Activated T-cell treated with anti-CD3 and anti-CD28 coated beads, Interleukin-2, amount 50 U/mL, for 4 hours (primary cell): ENCODE data around the gene SH3PXD2A. TPM values are rescaled to one million over a fixed set of nuclear protein-coding genes. Genes with fewer than 3 reads are reported as not detected.
"Not testable (repeated sequence)": the region's sequence is repeated elsewhere in the genome, so short reads cannot be mapped to it uniquely, and the experiment has no call there.

Source experiments
- ATAC-seq, 2 donors: fragments of 200-7000 bp; cut with Tn5 transposase; one replicate each; pipeline ENCODE4 v1.10.0; 2021
- DNase-seq: peaks from one replicate; pipeline ENCODE4 v3.0.0-alpha.2; 2020
- H3K27me3 Mint-ChIP-seq: one replicate; pipeline ENCODE4 v1.8.0; 2021; ENCODE audit warnings: low read depth, mixed read lengths
- H3K36me3 Mint-ChIP-seq: one replicate; pipeline ENCODE4 v1.8.0; 2022; ENCODE audit warnings: mixed read lengths; ENCODE audit not compliant: insufficient read depth
- H3K4me1 Mint-ChIP-seq: one replicate; pipeline ENCODE4 v1.8.0; 2021; ENCODE audit warnings: low read depth, mixed read lengths
- H3K4me3 Mint-ChIP-seq: one replicate; pipeline ENCODE4 v1.8.0; 2021; ENCODE audit warnings: mild to moderate bottlenecking, moderate library complexity, mixed read lengths
- H3K9me3 Mint-ChIP-seq: one replicate; pipeline ENCODE4 v1.8.0; 2021; ENCODE audit warnings: mixed read lengths
- total RNA-seq, 3 donors: library from RNA; stranded (reverse); gene quantifications; one replicate each; pipeline ENCODE4 v1.2.1, GENCODE V29; 2021

Gene SH3PXD2A
- total RNA-seq, 3 donors from 2014 or later, result 2.4 to 2.8 (median 2.4) TPM

DNA sequence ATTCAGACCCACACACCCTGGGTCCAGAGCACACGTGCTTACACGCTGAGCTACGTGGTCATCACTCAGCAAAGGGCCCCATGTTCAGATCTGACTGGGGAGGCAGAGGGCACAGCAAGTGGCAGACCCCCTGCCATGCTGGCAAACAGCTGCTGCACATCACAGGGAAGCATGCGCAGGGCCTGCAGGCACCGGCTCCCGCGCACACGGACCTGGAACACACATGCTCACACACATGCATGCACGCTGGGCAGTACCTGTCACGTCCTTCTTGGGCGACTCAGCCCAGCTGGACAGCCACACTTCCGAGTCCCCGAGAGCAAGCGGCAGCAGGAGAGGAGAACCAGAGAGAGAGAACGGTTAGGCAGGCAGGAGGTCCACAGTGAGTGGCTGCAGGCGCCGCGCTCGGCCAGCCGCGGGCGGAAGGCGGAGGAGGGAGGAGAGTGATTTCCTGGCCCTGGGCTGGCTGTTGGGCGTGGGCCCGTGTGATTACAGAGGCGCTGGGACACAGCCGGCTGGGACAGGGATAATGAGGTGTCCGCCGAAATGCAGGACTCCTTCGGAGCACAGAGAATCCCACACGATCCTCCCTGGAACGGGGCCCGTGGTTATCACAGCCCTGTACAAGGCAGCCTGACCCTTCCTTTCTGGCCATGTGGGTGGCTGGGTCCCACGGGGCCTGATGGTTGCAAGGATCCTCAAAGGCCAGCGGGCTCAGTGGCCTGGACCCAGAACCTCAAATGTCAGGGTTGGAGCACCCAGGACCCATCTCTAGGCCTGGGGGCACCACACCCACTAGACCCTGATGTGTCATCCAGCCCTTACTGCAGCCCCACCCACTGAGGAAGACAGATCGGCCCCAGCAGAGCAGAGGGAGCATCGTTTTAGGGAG lies 186.8 kb downstream of the SH3PXD2A start:
- DNase-seq (no peak), ATAC-seq (peak; percentile 60 to 66)
- Mint-ChIP-seq H3K9me3 (no peaks in the 10 kb centered on the region), H3K36me3 (peaks cover 2% of the 10 kb centered on the region), H3K4me3 (peak overlapping the region; percentile 53), H3K4me1 (peaks cover 22% of the 10 kb centered on the region), H3K27me3 (no peaks in the 10 kb centered on the region)

DNA sequence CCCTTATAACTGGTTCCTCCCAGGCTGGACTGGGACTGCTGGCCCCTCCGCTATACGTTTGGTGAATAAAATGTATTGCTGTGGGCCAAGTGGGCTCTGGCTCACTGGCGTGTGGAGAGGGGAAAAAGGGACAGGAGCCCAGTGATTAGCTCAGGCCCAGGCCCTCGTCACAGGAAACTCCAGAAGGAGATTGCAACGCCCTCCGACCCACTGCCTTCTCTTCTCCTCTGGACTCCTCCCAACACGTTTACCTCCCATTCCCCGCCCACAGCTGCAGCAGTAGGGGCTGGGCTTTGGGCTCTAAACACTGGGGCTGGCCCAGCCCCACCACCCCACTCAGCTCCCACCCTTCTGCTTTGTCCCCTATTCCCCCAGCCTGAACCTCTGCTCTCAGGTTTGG lies 188.0 kb downstream of the SH3PXD2A start:
- ATAC-seq (no peak), DNase-seq (no peak)
- peaks cover 2% of the 10 kb centered on the region for H3K36me3 Mint-ChIP-seq
- no peak overlapping the region for H3K4me3 Mint-ChIP-seq
- H3K9me3 Mint-ChIP-seq, result no peaks in the 10 kb centered on the region
- H3K4me1 Mint-ChIP-seq, result peaks cover 25% of the 10 kb centered on the region
- no peaks in the 10 kb centered on the region for H3K27me3 Mint-ChIP-seq

DNA sequence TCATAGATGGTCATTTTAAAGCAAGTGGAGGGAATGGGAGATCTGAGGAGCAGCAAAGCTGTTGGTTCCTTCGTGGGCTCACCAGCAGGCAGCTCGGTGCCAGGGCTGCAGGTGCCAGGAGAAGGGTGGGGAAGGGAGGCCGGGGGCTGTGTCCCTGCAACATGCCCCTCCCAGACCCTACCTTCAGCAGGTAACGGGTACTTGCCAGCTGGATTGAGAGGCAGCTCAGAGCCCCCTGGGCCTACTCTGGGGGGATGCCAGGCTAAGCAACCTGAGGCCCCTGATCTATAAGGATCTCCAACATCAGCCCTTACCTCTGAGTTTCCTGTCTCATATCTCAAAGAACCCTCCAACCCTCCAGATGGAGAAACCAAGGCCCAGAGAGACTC lies 188.6 kb downstream of the SH3PXD2A start:
- Mint-ChIP-seq H3K9me3 (no peaks in the 10 kb centered on the region), H3K4me1 (peaks cover 25% of the 10 kb centered on the region), H3K36me3 (peaks cover 2% of the 10 kb centered on the region), H3K4me3 (no peak overlapping the region), H3K27me3 (no peaks in the 10 kb centered on the region)
- DNase-seq (no peak), ATAC-seq (no peak)

DNA sequence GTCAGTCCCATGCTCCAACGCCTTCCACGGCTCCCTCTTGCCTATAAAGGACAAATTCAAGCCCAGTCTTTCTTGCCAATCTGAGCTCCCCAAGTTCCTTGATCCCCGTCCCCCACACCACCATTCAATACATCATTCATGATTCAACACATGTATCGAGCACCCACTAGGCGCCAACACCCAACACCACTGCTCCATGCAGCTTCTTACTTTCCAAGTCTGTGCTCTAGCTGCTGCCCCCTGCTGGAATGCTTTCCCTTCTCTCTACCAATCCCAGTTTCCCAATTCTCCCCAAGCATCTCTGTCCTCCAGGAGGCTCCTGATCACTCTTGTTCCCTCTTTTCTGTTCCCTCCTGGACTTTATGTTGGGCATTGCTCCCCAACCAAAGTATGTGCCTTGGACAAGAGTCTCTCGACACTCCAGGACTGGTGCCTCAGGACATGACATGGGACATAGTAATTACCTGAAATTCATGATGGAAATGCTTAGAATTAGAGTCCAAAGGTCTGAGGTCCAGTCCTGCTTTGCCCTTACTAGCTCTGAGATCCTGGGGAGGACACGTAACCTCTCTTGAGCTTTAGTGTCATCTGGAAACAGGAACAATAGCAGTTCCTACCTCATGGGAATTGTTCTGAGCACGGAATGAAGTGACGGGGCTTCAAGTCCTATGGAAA lies 189.2 kb downstream of the SH3PXD2A start:
- H3K36me3 Mint-ChIP-seq, result peaks cover 2% of the 10 kb centered on the region
- no peaks in the 10 kb centered on the region for H3K9me3 Mint-ChIP-seq
- no peak overlapping the region for H3K4me3 Mint-ChIP-seq
- H3K4me1 Mint-ChIP-seq, result peaks cover 25% of the 10 kb centered on the region
- no peaks in the 10 kb centered on the region for H3K27me3 Mint-ChIP-seq
- DNase-seq, result no peak
- no peak for ATAC-seq

DNA sequence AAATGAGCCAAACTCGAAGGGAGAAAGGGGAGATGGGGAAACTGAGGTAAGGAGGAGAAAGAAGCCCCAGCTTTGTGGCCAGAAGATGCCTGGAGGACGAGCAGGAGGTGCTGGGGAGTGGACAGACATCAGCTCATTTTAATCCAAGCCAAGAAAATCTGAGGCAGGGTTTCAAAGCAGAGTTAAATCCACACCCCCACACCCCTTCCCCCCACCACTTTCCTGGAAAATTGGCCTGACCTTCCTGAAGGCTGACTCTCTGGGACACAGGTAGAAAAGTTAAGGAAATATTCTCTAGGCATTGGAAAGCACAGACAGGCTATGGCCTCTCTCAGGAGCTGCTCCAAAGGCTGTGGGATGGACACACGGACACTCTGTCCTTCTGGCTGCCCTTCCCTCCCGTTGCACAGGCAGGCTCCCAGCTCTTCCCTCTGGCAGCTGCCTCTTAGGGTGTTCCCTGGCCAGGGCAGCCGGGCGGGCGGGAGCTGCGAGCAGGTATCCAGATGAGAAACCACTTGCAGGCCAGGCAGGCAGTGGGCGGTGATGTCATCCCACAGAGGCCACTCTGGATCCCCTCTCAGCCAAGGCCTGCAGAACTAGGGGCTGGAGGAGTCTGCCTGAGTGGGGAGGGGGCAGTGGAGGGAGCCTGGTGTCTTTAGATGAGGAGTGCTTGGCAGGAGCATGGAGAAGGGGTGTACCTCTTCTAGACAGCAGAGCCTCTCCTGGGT lies 190.1 kb downstream of the SH3PXD2A start:
- H3K36me3 Mint-ChIP-seq, result peaks cover 2% of the 10 kb centered on the region
- no peaks in the 10 kb centered on the region for H3K9me3 Mint-ChIP-seq
- DNase-seq, result no peak
- H3K4me3 Mint-ChIP-seq, result no peak overlapping the region
- no peak for ATAC-seq
- no peaks in the 10 kb centered on the region for H3K27me3 Mint-ChIP-seq
- H3K4me1 Mint-ChIP-seq, result peaks cover 30% of the 10 kb centered on the region

DNA sequence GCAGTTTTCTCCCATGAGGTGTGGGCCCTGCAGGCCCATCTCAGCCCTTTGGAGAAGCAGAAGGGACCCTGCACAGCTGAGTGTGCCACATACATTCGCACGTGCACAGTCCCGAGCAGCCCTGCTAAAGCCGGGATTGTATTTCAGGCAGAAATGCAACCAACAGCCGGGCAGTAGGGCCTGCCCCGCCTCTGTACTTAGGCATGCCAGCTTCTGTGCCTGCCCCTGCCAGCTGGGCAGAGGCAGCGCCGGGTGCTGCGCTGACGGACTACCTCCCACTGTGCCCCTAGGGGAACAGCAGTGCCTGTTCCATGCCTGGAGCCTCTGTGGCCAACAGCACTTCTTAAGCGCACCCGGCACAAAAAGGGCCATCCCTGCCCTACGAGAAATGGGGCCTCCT lies 191.6 kb downstream of the SH3PXD2A start:
- Mint-ChIP-seq H3K4me3 (no peak overlapping the region), H3K36me3 (peaks cover 2% of the 10 kb centered on the region), H3K4me1 (peaks cover 25% of the 10 kb centered on the region), H3K27me3 (no peaks in the 10 kb centered on the region), H3K9me3 (no peaks in the 10 kb centered on the region)
- no peak for DNase-seq
- no peak for ATAC-seq

DNA sequence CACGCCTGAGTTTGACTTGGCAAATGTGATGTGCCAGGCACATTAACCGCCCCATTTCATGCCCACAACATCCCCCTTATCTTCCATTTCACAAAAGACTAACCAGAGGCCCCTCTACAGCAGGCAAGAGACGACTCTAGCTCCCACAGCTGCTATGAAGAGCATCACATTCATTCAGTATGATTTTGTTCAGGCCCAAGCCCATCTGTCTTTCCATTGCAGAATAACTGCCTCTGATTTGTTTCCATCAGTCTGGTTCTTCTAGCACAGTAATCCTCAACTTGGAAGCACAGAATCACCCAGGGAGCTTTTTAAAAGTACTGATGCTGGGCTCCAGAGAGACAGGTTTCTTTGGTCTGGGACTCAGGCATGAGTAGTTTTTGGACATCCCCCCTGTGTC lies 192.1 kb downstream of the SH3PXD2A start:
- H3K4me1 Mint-ChIP-seq, result peaks cover 20% of the 10 kb centered on the region
- DNase-seq, result no peak
- H3K27me3 Mint-ChIP-seq, result no peaks in the 10 kb centered on the region
- no peak for ATAC-seq
- H3K36me3 Mint-ChIP-seq, result peaks cover 5% of the 10 kb centered on the region
- H3K4me3 Mint-ChIP-seq, result no peak overlapping the region
- no peaks in the 10 kb centered on the region for H3K9me3 Mint-ChIP-seq

DNA sequence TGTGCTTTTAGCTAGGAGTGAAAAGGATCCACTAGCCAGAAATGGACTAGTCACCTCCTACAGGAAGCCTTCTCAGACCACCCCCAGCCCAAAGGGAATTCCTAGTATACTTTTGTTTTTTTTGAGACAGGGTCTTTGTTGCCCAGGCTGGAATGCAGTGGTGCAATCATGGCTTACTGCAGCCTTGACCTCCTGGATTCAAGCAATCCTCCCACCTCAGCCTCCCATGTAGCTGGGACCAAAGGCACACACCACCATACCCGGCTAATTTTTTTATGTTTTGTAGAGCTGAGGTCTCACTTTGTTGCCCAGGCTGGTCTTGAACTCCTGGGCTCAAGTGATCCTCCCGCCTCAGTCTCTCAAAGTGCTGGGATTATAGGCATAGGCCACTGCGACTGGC lies 192.7 kb downstream of the SH3PXD2A start:
- ATAC-seq, H3K4me3 Mint-ChIP-seq, H3K9me3 Mint-ChIP-seq, DNase-seq, H3K36me3 Mint-ChIP-seq, H3K27me3 Mint-ChIP-seq: not testable (repeated sequence)
- H3K4me1 Mint-ChIP-seq, result peaks cover 18% of the 10 kb centered on the region

DNA sequence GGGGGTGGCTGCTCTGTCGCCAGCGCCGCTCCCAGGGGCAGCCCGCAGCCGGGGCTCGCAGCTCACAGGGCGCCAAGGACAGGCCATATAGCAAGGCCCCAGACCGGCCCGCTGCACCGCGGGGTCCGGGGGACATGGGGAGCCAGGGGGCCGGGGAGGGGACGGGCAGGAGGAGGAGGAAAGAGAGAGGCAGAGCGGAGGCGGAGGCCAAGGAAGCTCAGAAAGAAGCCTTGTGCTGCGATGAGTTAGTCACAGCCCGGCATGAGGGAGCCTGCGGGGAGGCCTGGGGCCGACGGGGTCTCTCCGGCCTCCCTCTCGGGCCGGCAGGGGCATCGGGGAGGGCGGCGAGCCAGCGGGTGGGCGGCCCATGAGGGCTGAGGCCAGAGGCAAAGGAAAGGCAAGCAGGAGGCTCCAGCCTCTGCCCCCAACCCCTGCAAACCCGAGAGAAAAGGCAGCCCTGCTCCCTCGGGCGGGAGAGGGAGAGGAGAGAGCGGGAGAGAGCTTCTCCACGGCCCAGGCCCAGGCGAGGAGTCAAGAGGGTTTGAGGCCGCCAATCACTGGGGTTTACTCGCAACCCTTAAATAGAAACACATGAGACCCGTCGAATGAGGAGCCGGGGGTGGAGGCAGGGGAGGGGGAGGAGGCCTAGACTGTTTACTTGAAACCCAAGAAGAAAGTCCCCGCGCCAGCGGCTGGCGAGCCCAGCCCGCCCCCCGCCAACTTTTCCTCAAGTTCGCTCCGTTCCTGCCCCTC lies 194.0 kb downstream of the SH3PXD2A start:
- ATAC-seq (peak; percentile 43 to 59), DNase-seq (peak; percentile 41)
- Mint-ChIP-seq H3K27me3 (no peaks in the 10 kb centered on the region), H3K36me3 (peaks cover 9% of the 10 kb centered on the region), H3K4me1 (peaks cover 18% of the 10 kb centered on the region), H3K9me3 (peaks cover 4% of the 10 kb centered on the region), H3K4me3 (peak overlapping the region; percentile 88)

DNA sequence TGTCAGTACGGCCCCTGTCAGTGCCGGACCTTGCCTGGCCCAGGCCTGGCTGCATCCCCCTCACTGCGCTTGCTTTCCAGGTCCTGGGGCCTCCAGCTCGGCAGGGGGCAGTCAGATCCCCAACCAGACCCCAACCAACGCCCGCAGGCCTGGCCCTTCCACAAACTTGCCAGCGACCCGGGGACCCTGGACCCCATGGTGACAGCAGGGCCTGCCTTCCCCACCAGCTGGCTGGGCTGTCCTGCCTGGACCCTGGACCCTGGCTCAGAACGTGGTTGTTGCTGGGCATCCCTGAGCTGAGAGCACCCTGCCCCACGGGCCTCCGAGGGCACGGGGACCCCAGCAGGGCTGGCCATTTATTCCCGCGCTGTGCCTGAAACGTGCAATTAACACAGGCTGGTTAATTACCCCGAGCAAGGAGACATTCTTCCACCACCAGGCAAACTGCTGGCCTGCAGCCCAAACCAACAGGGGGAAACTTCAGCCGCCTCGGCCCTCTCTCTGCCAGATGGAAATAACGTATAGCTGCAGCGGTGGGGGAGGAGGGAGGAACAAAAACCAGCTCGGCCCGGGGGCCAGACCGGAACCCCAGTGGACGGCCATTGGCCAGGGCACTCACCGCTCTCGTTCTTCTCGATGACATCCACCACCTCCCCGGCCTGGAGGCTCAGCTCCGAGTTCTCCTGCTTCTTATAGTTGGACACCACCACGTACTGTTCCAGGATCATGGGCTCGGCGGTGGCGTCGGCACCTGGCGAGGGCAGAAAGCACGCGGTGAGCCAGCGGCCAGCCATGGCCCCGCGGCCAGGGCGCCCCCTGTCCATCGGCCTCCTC lies 194.8 kb downstream of the SH3PXD2A start:
- Mint-ChIP-seq H3K36me3 (peaks cover 9% of the 10 kb centered on the region), H3K27me3 (no peaks in the 10 kb centered on the region), H3K4me1 (peaks cover 17% of the 10 kb centered on the region), H3K4me3 (peak overlapping the region; percentile 88), H3K9me3 (peaks cover 4% of the 10 kb centered on the region)
- DNase-seq (no peak), ATAC-seq (peak; percentile 13 to 14)

DNA sequence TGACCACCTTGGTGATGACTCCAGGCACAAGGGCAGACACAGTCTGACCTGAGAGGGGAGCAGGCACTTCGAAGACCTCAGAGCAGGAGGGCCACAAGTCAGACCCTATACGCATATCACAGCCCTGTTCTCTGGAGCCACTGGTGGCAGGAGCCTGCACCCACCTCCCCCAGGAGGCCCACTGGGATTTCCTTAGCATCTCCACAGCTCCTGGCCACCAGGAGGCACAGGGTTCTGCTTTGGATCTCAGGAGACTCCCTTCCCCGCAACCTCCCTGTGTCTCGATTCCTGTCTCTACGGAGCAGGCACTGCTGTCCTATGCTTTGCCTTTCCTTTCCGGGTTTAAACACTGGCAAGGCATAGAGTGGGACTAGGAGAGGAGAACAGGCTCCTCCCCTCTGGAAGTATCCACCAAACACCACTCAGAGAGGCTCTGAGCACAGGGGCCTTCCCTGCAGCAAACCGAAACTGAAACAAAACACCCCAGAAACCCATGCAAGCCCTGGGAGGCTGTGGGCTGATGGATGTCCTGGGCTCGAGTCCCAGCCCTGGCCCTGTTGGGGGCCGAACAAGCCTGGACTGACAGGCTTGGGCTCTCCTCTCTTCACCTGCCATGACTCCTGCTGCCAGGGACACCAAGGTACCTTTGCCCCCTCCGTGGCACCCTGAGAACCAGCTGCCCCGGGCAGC lies 195.6 kb downstream of the SH3PXD2A start:
- peaks cover 14% of the 10 kb centered on the region for H3K4me1 Mint-ChIP-seq
- H3K27me3 Mint-ChIP-seq, result no peaks in the 10 kb centered on the region
- DNase-seq (peak; percentile 43), ATAC-seq (peak; percentile 87 to 92)
- peak overlapping the region; percentile 88 for H3K4me3 Mint-ChIP-seq
- H3K9me3 Mint-ChIP-seq, result peaks cover 4% of the 10 kb centered on the region
- H3K36me3 Mint-ChIP-seq, result peaks cover 7% of the 10 kb centered on the region

DNA sequence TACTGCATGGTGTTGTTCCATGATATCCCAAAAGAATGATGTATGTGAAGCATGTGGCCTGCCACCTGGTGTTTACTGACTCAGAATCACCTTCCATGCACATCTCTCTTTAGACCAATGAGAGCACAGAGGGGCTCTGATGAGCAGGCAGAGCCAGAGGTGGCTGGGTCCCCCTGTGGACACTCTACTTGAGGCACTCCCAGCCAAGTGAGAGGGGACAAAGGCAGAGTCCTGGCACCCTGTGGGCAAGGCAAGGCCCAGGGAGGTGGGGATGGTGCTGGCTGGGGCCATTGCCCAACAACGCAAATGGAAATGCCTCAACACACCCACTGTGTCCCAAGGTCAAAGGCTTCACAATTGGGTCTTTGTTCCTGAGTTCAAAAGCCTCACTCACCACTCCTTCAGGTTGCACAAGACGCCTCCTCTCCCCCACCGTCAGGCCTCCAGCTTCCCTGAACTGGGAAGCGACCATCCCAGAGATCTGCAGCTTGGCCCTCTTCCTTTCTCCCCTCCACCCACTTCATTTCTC lies 197.3 kb downstream of the SH3PXD2A start:
- no peak overlapping the region for H3K4me3 Mint-ChIP-seq
- no peak for DNase-seq
- H3K4me1 Mint-ChIP-seq, result peaks cover 11% of the 10 kb centered on the region
- H3K27me3 Mint-ChIP-seq, result no peaks in the 10 kb centered on the region
- peaks cover 6% of the 10 kb centered on the region for H3K36me3 Mint-ChIP-seq
- ATAC-seq, result no peak
- peaks cover 4% of the 10 kb centered on the region for H3K9me3 Mint-ChIP-seq
